Measurements from ENCODE around the gene KNTC1. TPM values are rescaled to one million over a fixed set of nuclear protein-coding genes. Genes with fewer than 3 reads are reported as not detected.

KNTC1 gene
- polyA plus RNA-seq, 2 of the 4 experiments (the other 2 are of a cell fraction), result 30.6 to 68.7 TPM

DNA sequence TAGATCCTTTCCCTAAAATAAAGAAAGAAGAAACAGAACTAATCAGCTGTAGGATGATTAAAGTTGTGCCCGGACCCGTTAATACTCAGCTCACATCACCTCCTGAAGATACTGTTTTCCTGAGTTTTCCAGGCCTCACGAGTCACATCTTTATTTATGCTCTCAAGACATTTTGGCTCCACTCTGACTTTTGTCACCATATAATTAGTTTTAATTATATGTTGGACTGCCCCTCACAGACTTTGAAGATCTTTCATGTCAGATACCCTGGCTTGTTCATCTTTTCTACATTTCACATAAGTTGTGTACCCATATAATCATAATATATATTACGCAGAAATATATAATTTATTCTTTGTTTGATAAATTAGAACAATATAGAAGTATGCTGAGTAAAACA is 88.7 kb downstream of the KNTC1 start:
- CTCF ChIA-PET, result interaction anchor here (1.4 to 1.5 kb wide), 2 partner anchors 22 to 136 kb away, joined by 3 to 5 read pairs; no protein-coding TSS in a partner anchor
- Histone ChIP-seq H3K4me2 (no peak overlapping the region), H3K9me3 (no peaks in the 10 kb centered on the region), H3K27ac (no peak overlapping the region), H3K4me1 (no peaks in the 10 kb centered on the region), H3K4me3 (no peak overlapping the region)
- 70% methylated on average over 4 of the region's 4 CpGs for WGBS (ENCODE audit: missing lambda C conversion rate)
- POLR2A ChIA-PET, result no interaction called here
- FAIRE-seq (no peak), DNase-seq (ENCODE audit: low read depth in 1 of 2, low spot score in 1 of 2) (no peak), ATAC-seq (no peak)
- TF ChIP-seq SMC3 (IDR thresholded peaks at IDR 0.05) (no peak), HOXB13 (CRISPR knock-in tag; IDR thresholded peaks at IDR 0.05; ENCODE audit: low read depth) (no peak), NFE2L2 (conservative IDR thresholded peaks at IDR 0.05; ENCODE audit: low read length) (no peak)

DNA sequence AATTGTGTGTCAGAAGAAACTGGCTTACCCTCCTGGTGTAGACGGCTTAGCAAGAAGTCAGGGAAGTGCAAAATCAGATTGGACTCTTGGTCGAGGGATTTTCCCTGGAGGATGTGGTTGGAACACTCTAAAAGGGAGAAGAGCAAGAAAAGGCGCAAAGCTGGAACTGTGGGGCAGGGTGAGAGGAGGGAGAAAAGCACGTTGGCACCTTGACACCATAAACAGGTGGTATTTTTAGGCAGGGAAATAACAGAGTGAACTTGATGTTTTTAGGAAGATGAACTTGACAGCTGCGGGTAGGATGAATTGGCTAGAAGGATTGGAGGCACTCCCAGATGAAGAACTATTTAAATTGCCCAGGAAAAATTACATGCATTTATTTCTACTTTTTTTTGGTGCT is 108.4 kb downstream of the KNTC1 start:
- FAIRE-seq (no peak), ATAC-seq (no peak), DNase-seq (ENCODE audit: low read depth in 1 of 2, low spot score in 1 of 2) (no peak)
- POLR2A ChIA-PET, result interaction anchor here (1.0 kb wide), 1 partner anchor 117 kb away, joined by 3 read pairs; the partner anchor contains the start of gene DENR
- no peak overlapping the region for H3K27ac ChIP-seq
- WGBS (ENCODE audit: missing lambda C conversion rate), result 72% methylated on average over 5 of the region's 5 CpGs
- H3K4me2 ChIP-seq, result no peak overlapping the region
- TF ChIP-seq NR3C1 (IDR thresholded peaks at IDR 0.05), result no peak
- CTCF ChIA-PET, result interaction anchor here (3.5 to 7.1 kb wide), 3 partner anchors 8 to 120 kb away, joined by 20 to 143 read pairs (median 54); partner anchors contain the start of gene DENR
- H3K9me3 ChIP-seq, result no peaks in the 10 kb centered on the region
- no peaks in the 10 kb centered on the region for H3K4me1 ChIP-seq
- H3K4me3 ChIP-seq, result no peak overlapping the region

DNA sequence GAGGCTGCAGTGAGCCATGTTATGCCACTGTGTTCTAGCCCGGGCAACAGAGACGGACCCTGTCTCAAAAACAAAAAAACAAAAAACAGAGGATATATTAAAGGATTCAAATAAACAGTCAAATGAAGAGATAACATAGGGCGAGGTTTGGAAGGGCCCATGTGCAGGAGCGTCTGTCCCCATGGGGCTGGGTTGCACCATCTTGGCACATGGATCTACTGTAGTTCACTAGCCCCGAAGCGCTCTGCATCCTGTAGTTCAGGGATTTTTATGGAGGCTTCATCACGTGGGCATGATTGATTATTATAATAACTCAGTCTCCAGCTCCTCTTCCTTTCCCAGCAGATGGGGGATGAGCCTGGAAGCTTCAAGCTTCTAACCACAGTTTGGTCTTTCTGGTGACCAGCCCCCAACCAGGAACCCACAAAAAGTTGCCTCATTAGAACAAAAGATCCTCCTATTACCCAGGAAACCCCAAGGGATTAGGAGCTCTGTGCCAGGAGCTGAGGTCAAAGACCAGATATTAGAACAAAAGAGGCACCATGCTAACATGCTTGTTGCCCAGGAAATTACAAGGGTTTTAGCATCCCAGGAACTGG is 116.3 kb downstream of the KNTC1 start:
- peaks cover 6% of the 10 kb centered on the region; the same call in 2 of the 3 replicates for H3K4me1 ChIP-seq
- ATAC-seq, result no peak
- TF ChIP-seq CHD2 (IDR thresholded peaks at IDR 0.05; ENCODE audit: low read length, partially characterized antibody) (no peak), MAZ (IDR thresholded peaks at IDR 0.05; ENCODE audit: borderline replicate concordance, low read depth, low read length) (no peak), RAD21 (conservative IDR thresholded peaks at IDR 0.05 in 1 of 2, IDR thresholded peaks at IDR 0.05 in 1 of 2) (no peak), HOXA7 (CRISPR knock-in tag; IDR thresholded peaks at IDR 0.05) (no peak), FOSB (CRISPR knock-in tag; IDR thresholded peaks at IDR 0.05) (no peak), HOXB13 (CRISPR knock-in tag; IDR thresholded peaks at IDR 0.05; ENCODE audit: low read depth) (no peak)
- 88% methylated on average over 7 of the region's 7 CpGs for WGBS (ENCODE audit: missing lambda C conversion rate)
- H3K4me2 ChIP-seq, result no peak overlapping the region
- POLR2A ChIA-PET, result no interaction called here
- H3K27ac ChIP-seq, result no peak overlapping the region
- H3K4me3 ChIP-seq, result no peak overlapping the region
- FAIRE-seq, result no peak
- CTCF ChIA-PET, result interaction anchor here (0.6 to 4.5 kb wide), 4 partner anchors 8 to 109 kb away, joined by 3 to 23 read pairs (median 4); partner anchors contain the start of gene DENR
- no peak for DNase-seq (ENCODE audit: low read depth in 1 of 2, low spot score in 1 of 2)
- H3K9me3 ChIP-seq, result no peaks in the 10 kb centered on the region

DNA sequence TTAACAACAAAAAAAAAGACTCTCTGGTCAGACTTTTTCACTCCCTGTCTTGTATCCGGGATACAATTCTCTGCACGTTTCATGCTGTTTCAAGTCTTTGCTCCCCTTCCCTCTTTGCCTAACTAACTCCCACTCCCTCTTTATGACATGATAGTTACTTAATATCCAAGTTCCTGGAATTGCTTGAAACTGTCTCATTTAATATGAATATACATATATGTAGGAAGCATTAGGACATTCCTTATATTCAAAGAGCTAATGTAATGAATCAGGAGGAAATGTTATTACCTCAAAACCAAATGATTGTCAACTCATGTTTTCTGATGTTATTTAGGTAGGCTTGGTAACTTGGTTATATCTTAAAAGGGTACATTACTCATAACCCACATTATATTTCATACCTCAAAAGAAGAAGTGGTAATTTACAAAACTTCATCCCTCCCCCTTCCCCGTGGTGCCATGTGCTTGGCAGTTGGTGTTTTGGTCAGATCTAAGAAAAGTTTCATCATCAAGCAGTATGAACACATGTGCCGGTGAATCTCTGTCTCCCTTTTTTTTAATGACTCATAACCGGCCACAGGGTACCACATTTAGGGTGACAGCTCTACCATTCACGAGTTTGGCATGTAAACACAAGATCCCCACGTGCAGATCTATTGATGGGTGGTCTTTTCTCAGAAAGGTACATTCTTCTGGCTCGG is 119.6 kb downstream of the KNTC1 start:
- peak; percentile 37 to 73; a peak in 3 of 6 replicates for ATAC-seq
- TF ChIP-seq, protein P1, sequence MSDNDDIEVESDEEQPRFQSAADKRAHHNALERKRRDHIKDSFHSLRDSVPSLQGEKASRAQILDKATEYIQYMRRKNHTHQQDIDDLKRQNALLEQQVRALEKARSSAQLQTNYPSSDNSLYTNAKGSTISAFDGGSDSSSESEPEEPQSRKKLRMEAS (IDR thresholded peaks at IDR 0.05), result 0 out of 2 replicates have a peak, but pooled peaks have one; percentile 18
- TF ChIP-seq FOSL2 (IDR thresholded peaks at IDR 0.05), result no peak
- peak; percentile 34; the same call in 1 of the 2 replicates for TF ChIP-seq FOSL2 (CRISPR knock-in tag; IDR thresholded peaks at IDR 0.05)
- TF ChIP-seq CBX8 (IDR thresholded peaks at IDR 0.05), result no peak
- TF ChIP-seq JUNB (IDR thresholded peaks at IDR 0.05), result 0 out of 2 replicates have a peak, but pooled peaks have one; percentile 10

More for the DNA sequence above, 119.6 kb downstream of the KNTC1 start:
- 52% methylated on average over 8 of the region's 8 CpGs for WGBS (ENCODE audit: missing lambda C conversion rate)
- H3K9me3 ChIP-seq, result no peaks in the 10 kb centered on the region
- FAIRE-seq, result no peak
- no peak overlapping the region for H3K4me2 ChIP-seq
- peaks cover 6% of the 10 kb centered on the region; the same call in 2 of the 3 replicates for H3K4me1 ChIP-seq
- H3K27ac ChIP-seq, result peak overlapping the region in 1 of 2 experiments; percentile 62; a peak in 3 of 6 replicates
- CTCF ChIA-PET, result interaction anchor here (1.6 to 4.5 kb wide), 2 partner anchors 9 to 106 kb away, joined by 10 to 23 read pairs; partner anchors contain the start of gene DENR
- no peak overlapping the region for H3K4me3 ChIP-seq
- POLR2A ChIA-PET, result no interaction called here
- DNase-seq (ENCODE audit: low read depth in 1 of 2, low spot score in 1 of 2), result peak in 1 of 2 experiments; percentile 24

Data from A549 (cell line).